Stimulated activated CD4-positive, alpha-beta T cell treated with anti-CD3 and anti-CD28 coated beads, Interleukin-1b, Interleukin-23, amount 100 ng/mL, for 48 hours (primary cell): ENCODE data around the gene MAP9.
"Not testable (repeated sequence)": the region's sequence is repeated elsewhere in the genome, so short reads cannot be mapped to it uniquely, and the experiment has no call there.

Experiments used
- DNase-seq: peaks from one replicate; pipeline ENCODE4 v3.0.0-alpha.2; 2020

Gene MAP9

DNA sequence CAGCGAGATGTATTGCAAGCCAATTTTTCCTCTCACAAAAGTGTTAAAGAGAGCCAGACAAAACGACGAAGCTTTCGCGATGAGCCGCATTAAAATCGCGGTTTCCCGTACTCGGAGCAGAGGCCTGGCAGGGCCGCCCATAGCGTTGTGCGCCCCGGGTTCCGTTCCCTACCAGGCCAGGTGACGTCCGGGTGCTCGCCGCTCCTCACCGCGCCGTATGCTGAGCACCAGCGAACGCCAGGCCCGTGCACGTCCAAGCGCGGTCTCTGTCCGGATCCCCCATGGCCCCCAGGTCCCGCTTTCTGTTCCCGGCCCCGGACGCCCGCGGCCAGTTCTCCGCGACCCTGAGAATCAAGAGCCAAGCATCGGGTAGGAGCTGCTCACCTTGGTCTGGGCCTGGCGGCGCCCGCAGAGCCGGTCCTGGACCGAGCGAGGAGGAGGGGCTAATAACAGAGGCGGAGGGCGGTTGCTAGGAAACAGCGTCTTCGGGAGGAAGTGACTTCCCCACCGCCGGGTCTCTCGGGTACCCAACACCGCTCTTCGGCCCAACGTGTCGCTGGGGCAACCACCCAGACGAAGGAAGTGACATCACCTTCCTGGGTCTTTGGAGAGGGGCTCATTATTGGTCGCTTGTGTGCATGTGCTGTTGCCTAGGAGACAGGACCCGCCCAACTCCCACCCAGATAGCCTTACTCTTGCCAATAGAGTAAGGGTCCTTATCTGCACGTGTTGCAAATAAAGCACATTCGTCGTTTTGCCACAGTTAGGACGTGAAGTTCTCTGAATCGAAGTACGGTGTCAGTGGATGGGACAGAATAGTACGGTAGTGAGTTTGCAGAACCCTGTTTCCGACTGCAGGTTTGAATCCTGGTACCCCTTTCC, at the start of gene MAP9:
MAP9 (minus strand) TSS at position 579 of the 882 bp plus-strand sequence. CDS start 1,115 bp downstream, outside the sequence.
- peak; percentile 91 for DNase-seq

DNA sequence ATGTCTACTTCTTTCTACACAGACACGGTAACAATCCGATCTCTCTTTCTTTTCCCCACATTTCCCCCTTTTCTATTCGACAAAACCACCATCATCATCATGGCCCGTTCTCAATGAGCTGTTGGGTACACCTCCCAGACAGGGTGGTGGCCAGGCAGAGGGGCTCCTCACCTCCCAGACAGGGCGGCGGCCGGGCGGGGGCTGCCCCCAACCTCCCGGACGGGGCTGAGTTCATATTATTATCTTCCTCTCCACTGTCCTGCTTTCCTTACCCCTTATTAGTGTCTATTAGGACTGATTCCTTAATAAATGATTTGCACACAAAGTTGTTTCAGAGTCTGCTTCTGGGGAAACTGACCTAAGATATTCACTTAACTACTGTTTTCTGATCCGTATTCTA, 48.0 kb upstream of the MAP9 start:
- not testable (repeated sequence) for DNase-seq

GRCh38 chr4:155423671-155424070, 46.9 kb upstream of the MAP9 start:
- DNase-seq = no peak

DNA sequence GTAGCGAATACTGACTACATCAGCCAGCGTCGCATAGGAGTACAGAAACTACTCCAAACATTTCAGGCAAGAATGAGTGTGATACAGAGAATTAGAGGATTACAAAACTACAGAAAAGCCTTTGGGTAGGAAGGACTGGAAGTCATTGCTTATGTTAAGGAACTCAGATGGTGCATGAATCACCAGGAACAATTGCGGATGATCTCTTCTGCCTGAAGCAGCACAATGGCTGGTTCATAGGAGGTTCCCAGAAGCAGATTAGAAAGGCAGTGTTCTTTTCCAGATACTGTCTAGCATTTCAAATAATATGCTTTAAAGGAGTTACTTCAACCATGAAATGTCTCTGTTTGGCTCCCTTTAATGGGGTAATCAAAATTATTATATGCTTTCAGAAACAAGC, 42.5 kb upstream of the MAP9 start:
- no peak for DNase-seq

DNA sequence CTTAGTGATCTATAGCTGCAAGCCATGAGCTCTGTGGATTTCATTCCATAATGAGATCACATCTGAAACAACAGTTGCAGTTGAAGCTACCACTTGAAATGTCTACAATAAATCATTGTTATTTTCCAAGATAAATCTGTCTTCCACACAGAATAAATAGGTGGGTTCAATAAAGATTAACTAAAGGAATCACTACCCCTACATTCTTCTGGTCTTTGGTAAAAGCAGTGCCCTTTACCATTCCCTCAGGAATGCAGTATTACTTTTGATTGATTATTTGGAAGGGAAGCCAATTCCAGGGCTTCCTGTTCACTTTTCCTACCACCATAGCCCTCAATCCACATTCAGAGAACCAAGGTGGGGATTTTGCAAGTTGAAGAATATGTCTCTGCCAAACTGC, 38.9 kb upstream of the MAP9 start:
- DNase-seq = no peak

- no peak for DNase-seq
These were observed 36.7 kb upstream of the MAP9 start for GRCh38 chr4:155413451-155413850.

DNA sequence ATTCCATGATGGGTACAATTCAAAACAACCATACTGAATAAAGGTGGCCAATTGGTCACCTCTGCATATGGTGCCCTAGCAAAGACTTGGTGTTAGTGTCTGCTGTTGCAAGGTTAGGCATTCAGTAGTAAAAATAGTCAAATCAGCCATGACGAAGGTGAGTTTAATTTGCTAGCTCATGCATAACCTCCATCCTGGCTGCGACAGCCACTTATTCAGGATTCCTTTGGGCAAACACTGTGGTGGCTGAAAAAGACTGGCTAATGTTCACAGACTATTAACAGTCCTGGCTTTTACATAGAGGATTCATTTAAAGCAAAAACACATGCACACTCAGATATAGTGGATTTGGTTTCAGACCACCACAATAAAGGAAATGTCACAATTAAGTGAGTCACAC, 34.8 kb upstream of the MAP9 start:
- no peak for DNase-seq

- no peak for DNase-seq
These were observed 32.0 kb upstream of the MAP9 start for GRCh38 chr4:155408796-155409195.

DNA sequence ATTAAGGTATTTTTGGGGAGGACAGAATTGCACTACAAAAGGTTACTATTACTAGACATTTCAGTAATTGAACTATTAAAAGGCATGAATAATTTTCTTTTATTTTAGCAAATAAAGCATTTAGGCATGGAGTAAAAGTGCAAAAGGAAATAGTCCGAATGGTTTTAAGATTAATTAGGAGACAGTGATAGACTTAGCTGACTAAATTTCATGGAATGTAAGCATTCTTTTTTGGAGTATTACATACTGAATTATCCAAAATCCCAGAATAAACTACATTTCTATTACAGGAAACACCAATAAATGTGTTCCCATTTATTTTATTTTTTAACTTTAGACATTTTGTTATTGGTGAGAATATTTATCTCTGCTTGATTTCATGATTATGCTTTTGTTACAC, 30.7 kb upstream of the MAP9 start:
- no peak for DNase-seq

DNA sequence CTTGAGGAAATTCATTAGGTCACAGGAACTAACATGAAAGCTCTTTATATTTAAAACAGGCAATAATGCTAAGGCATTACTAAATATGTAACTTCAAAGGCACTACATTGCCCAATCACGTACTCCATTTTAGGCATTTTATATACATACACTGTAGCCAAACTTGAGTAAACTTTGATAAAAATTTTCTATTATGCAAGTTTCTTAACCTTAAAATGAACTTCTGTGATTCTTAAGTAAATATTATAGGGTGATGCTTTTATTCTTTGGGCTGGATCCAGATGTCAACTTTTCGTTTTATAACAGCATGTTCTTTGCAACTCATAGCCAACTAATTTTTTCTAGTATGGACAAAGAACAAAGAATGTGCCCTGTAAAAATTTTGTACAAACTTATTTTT, 28.3 kb upstream of the MAP9 start:
- no peak for DNase-seq

DNA sequence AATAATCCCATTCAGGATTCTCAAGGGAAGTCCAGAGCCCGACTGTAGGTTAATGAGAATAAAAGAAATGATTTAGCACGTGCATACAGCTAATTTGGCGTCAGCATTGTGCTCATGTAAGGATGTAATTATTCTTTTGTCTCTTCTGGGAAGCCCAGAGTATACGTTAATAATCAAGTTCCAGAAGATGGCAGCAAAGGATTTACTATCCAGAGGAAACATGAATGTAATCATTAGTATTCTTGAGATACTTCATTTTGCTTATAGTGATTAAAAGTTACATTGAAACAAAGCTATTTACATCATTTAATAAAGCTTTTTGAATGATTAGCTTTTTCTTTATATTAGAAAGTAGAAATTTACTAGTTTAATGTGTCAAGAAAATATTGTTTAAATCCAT, 27.1 kb upstream of the MAP9 start:
- DNase-seq = no peak

DNA sequence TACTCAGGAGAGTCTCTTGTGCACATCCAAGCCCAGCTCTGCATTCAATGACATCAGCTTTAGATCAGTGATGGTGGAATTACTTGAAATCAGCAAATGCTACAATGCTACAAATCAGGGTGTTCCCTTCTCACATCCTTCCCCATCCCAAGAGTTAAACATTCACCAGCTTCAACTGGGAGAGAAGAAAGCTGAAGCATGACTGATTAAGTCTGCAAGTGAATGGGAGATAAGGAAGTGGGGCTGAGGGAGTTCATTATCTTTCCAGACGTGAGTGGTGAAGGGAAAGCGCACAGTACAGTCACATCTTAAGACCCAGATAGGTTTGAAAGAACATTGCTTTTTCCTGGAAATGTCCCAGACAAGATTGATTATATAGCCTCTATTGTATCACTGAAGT, 26.2 kb upstream of the MAP9 start:
- no peak for DNase-seq

- no peak for DNase-seq
These were observed 24.1 kb upstream of the MAP9 start for GRCh38 chr4:155400893-155401292.

DNA sequence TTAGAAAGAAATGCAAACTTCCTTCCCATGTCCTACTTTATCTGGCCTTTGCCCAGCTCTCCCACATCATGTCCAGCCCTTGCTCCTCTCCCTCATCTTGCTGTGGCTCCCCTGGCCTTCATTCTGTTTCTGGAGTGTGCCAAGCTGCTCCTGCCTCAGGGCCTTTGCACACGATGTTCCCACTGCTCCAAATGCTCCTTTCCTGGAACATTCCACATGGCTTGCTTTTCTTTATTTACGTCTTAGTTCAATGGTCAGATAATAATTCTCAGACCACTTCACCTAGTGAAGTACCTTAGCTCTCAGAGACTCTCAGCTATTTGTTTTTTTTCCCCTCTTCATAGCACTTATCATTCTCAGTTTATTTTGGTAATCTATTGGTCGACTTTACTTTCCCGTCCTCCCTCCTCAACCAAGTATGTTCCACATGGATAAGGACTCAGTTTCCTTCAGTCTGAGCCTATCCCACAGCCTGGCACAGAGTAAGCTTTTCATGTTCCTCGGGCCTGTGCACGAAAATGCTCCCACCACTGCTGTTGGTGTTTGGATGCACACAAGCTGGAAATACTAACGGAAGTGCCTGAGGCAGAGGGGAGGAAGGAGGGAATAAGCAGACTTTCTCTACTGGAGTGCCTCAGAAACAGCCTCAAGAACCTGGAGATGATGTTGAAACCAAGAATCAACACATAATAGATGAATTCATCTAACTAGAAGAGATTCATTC, 23.4 kb upstream of the MAP9 start:
- DNase-seq = no peak

DNA sequence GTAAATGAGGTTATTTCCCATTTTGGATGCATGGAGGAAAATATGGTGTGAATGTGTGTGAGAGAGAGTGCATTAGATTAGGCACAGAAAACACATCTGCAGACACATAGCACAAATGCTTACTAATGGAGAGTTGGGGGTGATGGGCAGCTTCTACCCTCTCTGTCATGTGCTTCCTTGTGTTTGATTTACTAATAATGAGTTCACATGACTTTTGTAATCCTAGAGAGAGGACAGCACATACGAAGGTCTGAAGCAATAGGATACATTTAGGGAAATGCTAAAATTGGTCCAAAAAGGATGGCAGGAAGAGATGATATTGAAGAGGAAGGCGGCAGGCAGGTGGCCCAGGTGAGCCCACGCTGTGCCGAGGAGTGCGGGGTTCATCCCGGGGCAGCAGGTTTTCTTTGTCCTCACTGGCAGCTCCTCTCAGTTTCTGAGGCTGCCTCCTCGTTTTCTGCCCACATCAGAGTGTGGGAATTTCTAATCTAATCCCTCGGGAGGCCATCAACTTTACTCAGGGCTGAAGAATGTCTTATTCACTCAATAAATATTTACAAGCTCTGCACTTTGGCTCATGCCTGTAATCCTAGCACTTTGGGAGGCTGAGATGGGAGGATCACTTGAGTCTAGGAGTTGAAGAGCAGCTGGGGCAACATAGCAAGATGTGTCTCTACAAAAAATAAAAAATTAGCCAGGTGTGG, 15.9 kb upstream of the MAP9 start:
- DNase-seq = no peak

- no peak for DNase-seq
These were observed 15.2 kb upstream of the MAP9 start for GRCh38 chr4:155391932-155392331.

- DNase-seq = no peak
These were observed 11.4 kb upstream of the MAP9 start for GRCh38 chr4:155388162-155388561.

DNA sequence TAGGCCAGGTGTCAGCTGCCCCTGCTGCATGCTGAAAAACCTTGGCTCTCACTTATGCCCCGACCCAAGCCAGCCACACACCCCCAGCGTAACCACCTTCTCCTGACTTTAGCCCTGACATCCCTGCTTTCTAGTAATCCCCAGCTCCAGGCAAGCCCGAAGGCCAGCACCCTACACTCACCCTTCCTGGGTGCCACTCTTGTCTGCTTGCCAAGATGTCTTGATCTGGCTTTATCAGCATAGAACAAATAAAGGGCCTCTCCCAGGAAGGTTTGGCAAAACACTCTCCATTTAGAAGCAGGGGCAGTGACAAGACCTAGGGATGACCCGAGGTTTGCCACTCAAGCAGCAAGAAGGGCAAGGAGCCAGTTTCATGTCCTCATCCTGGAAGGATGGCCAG, 6.8 kb upstream of the MAP9 start:
- no peak for DNase-seq

GRCh38 chr4:155377276-155377675, 511 bp upstream of the MAP9 start:
- no peak for DNase-seq

- DNase-seq = no peak
These were observed 5.2 kb downstream of the MAP9 start for GRCh38 chr4:155371432-155372043.

- DNase-seq = no peak
These were observed 9.2 kb downstream of the MAP9 start for GRCh38 chr4:155367608-155368007.

GRCh38 chr4:155353923-155354540, 22.7 kb downstream of the MAP9 start:
- DNase-seq = peak; percentile 33

- DNase-seq = no peak
These were observed 34.6 kb downstream of the MAP9 start for GRCh38 chr4:155342142-155342541.
